ENCODE measurements around the gene MCM3AP.
A peak's percentile ranks its signal among the peaks of the same experiment; 100 is the strongest.
"Not testable (repeated sequence)": the region's sequence is repeated elsewhere in the genome, so short reads cannot be mapped to it uniquely, and the experiment has no call there.

MCM3AP gene

GRCh38 chr21:46239817-46240325 lies 45.5 kb downstream of the MCM3AP start:
- no peak for DNase-seq

GRCh38 chr21:46237474-46237873 lies 47.9 kb downstream of the MCM3AP start:
- no peak for DNase-seq

- no peak for DNase-seq
Observed at GRCh38 chr21:46234436-46234950, 50.9 kb downstream of the MCM3AP start.

GRCh38 chr21:46229923-46230260 lies 55.5 kb downstream of the MCM3AP start:
- no peak for DNase-seq

GRCh38 chr21:46229133-46229922 lies 56.1 kb downstream of the MCM3AP start:
- no peak for DNase-seq

GRCh38 chr21:46228345-46229051 lies 56.9 kb downstream of the MCM3AP start, which contains the start of gene LSS:
Gene LSS (minus strand): TSS chr21:46228774. CDS start chr21:46228745, 29 bp downstream.
- DNase-seq: peak; percentile 96 to 98

GRCh38 chr21:46227811-46228344 lies 57.5 kb downstream of the MCM3AP start:
- no peak for DNase-seq

GRCh38 chr21:46226920-46227599 lies 58.4 kb downstream of the MCM3AP start:
- no peak for DNase-seq

- DNase-seq: no peak
Observed at GRCh38 chr21:46226146-46226545, 59.3 kb downstream of the MCM3AP start.

GRCh38 chr21:46223661-46224060 lies 61.8 kb downstream of the MCM3AP start:
- DNase-seq: not testable (repeated sequence)

- no peak for DNase-seq
Observed at GRCh38 chr21:46223217-46223616, 62.2 kb downstream of the MCM3AP start.

GRCh38 chr21:46222436-46223116 lies 62.8 kb downstream of the MCM3AP start:
- DNase-seq: no peak

GRCh38 chr21:46221664-46222435 lies 63.6 kb downstream of the MCM3AP start:
- no peak for DNase-seq

- DNase-seq: no peak
Observed at GRCh38 chr21:46220847-46221246, 64.6 kb downstream of the MCM3AP start.

- DNase-seq: no peak
Observed at GRCh38 chr21:46220275-46220810, 65.1 kb downstream of the MCM3AP start.

- no peak for DNase-seq
Observed at GRCh38 chr21:46219591-46220239, 65.7 kb downstream of the MCM3AP start.

GRCh38 chr21:46218906-46219590 lies 66.4 kb downstream of the MCM3AP start:
- no peak for DNase-seq

GRCh38 chr21:46217511-46218196 lies 67.8 kb downstream of the MCM3AP start:
- no peak for DNase-seq

GRCh38 chr21:46216132-46216747 lies 69.2 kb downstream of the MCM3AP start:
- DNase-seq: no peak

Data from stimulated activated CD4-positive, alpha-beta T cell treated with anti-CD3 and anti-CD28 coated beads, Interleukin-4, amount 100 ng/mL, for 4 hours (primary cell).